ENCODE measurements around the gene MACROD2. TPM values are rescaled to one million over a fixed set of nuclear protein-coding genes. Genes with fewer than 3 reads are reported as not detected.

MACROD2 gene
- total and polyA plus RNA-seq, 2 experiments from 2014 or later, result 2.8 to 4.3 TPM

DNA sequence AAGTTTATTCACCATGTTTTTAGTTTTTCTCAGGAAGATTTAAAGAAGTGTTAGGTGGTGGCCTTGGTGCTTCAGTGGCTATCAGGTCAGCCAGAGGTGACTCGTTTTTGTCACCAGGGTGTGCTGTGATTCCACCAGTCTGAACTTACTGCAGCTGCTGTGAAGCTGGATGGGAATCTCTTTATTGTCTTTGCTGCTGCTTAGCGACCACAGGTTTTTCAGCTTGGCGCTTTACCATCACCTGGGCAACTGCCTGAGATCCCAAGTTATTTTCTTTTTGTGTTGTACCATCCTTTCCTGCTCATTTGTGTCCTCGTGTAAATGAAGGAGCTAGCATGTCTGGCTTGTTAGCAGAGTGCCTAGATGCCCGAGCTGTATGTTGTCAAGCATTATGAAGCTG, 146.9 kb downstream of the MACROD2 start (continued):
- TF ChIP-seq, protein P1, sequence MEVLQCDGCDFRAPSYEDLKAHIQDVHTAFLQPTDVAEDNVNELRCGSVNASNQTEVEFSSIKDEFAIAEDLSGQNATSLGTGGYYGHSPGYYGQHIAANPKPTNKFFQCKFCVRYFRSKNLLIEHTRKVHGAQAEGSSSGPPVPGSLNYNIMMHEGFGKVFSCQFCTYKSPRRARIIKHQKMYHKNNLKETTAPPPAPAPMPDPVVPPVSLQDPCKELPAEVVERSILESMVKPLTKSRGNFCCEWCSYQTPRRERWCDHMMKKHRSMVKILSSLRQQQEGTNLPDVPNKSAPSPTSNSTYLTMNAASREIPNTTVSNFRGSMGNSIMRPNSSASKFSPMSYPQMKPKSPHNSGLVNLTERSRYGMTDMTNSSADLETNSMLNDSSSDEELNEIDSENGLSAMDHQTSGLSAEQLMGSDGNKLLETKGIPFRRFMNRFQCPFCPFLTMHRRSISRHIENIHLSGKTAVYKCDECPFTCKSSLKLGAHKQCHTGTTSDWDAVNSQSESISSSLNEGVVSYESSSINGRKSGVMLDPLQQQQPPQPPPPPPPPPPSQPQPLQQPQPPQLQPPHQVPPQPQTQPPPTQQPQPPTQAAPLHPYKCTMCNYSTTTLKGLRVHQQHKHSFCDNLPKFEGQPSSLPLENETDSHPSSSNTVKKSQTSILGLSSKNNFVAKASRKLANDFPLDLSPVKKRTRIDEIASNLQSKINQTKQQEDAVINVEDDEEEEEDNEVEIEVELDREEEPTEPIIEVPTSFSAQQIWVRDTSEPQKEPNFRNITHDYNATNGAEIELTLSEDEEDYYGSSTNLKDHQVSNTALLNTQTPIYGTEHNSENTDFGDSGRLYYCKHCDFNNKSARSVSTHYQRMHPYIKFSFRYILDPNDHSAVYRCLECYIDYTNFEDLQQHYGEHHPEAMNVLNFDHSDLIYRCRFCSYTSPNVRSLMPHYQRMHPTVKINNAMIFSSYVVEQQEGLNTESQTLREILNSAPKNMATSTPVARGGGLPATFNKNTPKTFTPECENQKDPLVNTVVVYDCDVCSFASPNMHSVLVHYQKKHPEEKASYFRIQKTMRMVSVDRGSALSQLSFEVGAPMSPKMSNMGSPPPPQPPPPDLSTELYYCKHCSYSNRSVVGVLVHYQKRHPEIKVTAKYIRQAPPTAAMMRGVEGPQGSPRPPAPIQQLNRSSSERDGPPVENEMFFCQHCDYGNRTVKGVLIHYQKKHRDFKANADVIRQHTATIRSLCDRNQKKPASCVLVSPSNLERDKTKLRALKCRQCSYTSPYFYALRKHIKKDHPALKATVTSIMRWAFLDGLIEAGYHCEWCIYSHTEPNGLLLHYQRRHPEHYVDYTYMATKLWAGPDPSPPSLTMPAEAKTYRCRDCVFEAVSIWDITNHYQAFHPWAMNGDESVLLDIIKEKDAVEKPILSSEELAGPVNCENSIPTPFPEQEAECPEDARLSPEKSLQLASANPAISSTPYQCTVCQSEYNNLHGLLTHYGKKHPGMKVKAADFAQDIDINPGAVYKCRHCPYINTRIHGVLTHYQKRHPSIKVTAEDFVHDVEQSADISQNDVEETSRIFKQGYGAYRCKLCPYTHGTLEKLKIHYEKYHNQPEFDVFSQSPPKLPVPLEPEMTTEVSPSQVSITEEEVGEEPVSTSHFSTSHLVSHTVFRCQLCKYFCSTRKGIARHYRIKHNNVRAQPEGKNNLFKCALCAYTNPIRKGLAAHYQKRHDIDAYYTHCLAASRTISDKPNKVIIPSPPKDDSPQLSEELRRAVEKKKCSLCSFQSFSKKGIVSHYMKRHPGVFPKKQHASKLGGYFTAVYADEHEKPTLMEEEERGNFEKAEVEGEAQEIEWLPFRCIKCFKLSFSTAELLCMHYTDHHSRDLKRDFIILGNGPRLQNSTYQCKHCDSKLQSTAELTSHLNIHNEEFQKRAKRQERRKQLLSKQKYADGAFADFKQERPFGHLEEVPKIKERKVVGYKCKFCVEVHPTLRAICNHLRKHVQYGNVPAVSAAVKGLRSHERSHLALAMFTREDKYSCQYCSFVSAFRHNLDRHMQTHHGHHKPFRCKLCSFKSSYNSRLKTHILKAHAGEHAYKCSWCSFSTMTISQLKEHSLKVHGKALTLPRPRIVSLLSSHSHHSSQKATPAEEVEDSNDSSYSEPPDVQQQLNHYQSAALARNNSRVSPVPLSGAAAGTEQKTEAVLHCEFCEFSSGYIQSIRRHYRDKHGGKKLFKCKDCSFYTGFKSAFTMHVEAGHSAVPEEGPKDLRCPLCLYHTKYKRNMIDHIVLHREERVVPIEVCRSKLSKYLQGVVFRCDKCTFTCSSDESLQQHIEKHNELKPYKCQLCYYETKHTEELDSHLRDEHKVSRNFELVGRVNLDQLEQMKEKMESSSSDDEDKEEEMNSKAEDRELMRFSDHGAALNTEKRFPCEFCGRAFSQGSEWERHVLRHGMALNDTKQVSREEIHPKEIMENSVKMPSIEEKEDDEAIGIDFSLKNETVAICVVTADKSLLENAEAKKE (CRISPR knock-in tag; IDR thresholded peaks at IDR 0.05), result no peak
- TF ChIP-seq, protein P2, sequence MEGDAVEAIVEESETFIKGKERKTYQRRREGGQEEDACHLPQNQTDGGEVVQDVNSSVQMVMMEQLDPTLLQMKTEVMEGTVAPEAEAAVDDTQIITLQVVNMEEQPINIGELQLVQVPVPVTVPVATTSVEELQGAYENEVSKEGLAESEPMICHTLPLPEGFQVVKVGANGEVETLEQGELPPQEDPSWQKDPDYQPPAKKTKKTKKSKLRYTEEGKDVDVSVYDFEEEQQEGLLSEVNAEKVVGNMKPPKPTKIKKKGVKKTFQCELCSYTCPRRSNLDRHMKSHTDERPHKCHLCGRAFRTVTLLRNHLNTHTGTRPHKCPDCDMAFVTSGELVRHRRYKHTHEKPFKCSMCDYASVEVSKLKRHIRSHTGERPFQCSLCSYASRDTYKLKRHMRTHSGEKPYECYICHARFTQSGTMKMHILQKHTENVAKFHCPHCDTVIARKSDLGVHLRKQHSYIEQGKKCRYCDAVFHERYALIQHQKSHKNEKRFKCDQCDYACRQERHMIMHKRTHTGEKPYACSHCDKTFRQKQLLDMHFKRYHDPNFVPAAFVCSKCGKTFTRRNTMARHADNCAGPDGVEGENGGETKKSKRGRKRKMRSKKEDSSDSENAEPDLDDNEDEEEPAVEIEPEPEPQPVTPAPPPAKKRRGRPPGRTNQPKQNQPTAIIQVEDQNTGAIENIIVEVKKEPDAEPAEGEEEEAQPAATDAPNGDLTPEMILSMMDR (conservative IDR thresholded peaks at IDR 0.05; ENCODE audit: low read depth in 2 of 2), result peak; percentile 75 to 88

DNA sequence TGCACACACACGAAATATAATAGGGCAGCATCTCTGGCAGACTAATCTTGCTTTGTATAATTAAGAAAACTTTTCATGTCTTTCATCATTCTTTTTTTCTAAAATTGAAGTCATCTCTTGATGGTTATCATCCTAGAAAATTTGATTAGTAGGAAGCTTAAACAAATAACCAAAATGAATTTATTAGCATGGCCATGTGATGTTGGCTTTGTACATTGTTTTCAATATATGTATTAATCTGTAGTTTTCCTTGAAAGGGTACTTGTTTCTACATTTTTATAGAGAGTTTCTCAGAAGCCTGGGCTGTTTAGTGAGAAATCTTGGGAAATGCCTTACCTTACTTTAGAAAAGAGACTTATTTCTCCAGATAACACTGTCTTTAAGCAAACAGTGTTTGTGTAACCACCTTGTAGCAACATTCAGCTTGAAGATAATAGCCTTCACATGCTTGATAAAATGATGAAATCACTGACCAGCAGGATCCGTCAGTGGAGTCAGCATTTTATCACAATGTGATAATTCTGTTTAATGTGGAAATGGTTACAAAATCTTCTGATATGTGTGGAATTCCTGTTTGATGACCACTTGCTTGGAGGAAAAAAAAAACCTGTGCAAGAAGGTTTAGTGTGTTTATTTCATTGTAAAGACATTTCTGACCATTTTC, 147.8 kb downstream of the MACROD2 start:
- Histone ChIP-seq H3K27me3 (ENCODE audit: insufficient read depth) (no peaks in the 10 kb centered on the region), H3K27ac (ENCODE audit: low read depth) (no peak overlapping the region), H3K4me1 (ENCODE audit: insufficient read depth) (no peaks in the 10 kb centered on the region), H3K4me2 (no peak overlapping the region), H3F3A (replicated peaks; ENCODE audit: low read depth) (no peaks in the 10 kb centered on the region), H3K9me2 (ENCODE audit: insufficient read depth) (no peaks in the 10 kb centered on the region), H3K4me3 (no peak overlapping the region), H3K79me2 (replicated peaks; ENCODE audit: insufficient read depth) (no peaks in the 10 kb centered on the region), H2AFZ (no peak overlapping the region), H3K36me3 (ENCODE audit: insufficient read depth) (no peaks in the 10 kb centered on the region), H4K20me1 (replicated peaks; ENCODE audit: insufficient read depth) (no peaks in the 10 kb centered on the region)
- DNase-seq (ENCODE audit: low spot score), result no peak
- Mint-ChIP-seq H3K27me3 (ENCODE audit: insufficient read depth, low read depth, poor library complexity) (peaks cover 8% of the 10 kb centered on the region), H3K27ac (no peak overlapping the region), H3K4me3 (no peak overlapping the region), H3K36me3 (ENCODE audit: low read depth) (no peaks in the 10 kb centered on the region), H3K4me1 (no peaks in the 10 kb centered on the region), H3K9me3 (no peaks in the 10 kb centered on the region; the same call in 2 of the 3 replicates)
- ATAC-seq, result no peak
- TF ChIP-seq, protein P1 (CRISPR knock-in tag; IDR thresholded peaks at IDR 0.05), result no peak

Measured in GM23338 (cell line).